ENCODE data around the gene WNT11. TPM values are rescaled to one million over a fixed set of nuclear protein-coding genes. Genes with fewer than 3 reads are reported as not detected.

Gene WNT11
- total RNA-seq, 1 experiment from 2014 or later: not detected

DNA sequence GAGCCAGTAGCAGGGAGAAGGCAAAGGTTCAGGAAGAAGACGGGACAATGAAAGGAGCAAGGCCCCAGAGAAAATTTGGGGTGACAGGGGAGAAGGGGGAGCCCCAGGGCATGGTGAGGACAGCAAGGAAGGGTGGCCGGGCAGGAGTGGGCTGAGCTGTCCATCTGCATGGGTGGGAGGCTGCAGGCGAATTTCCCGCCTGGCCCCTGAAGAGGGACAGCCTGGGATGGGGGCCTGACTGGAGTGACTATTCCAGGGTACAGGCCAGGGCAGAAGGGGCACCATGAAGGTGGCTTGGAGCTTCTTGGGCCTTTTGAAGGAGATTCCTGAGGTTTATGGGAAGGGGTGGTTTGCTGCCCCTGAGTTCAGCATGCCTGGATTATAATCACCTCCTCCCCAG, 56.2 kb downstream of the WNT11 start:
- CTCF ChIA-PET: interaction anchor here (1.5 kb wide), 1 partner anchor 253 kb away, joined by 3 read pairs; no protein-coding TSS in a partner anchor
- peaks cover 5% of the 10 kb centered on the region for H3K36me3 Mint-ChIP-seq (ENCODE audit: insufficient read depth, unreplicated experiment)
- no peak for DNase-seq
- no TSS peak for BruUV-seq (replicated peaks)
- H3K4me1 Mint-ChIP-seq (ENCODE audit: low read depth, unreplicated experiment): peaks cover 35% of the 10 kb centered on the region
- peaks cover 12% of the 10 kb centered on the region for H3K27me3 Mint-ChIP-seq (ENCODE audit: unreplicated experiment)
- H3K9me3 Mint-ChIP-seq (ENCODE audit: low read depth, unreplicated experiment): no peaks in the 10 kb centered on the region
- no peak overlapping the region for H3K4me3 Mint-ChIP-seq (ENCODE audit: low read depth, unreplicated experiment)
- TF ChIP-seq, protein P1, sequence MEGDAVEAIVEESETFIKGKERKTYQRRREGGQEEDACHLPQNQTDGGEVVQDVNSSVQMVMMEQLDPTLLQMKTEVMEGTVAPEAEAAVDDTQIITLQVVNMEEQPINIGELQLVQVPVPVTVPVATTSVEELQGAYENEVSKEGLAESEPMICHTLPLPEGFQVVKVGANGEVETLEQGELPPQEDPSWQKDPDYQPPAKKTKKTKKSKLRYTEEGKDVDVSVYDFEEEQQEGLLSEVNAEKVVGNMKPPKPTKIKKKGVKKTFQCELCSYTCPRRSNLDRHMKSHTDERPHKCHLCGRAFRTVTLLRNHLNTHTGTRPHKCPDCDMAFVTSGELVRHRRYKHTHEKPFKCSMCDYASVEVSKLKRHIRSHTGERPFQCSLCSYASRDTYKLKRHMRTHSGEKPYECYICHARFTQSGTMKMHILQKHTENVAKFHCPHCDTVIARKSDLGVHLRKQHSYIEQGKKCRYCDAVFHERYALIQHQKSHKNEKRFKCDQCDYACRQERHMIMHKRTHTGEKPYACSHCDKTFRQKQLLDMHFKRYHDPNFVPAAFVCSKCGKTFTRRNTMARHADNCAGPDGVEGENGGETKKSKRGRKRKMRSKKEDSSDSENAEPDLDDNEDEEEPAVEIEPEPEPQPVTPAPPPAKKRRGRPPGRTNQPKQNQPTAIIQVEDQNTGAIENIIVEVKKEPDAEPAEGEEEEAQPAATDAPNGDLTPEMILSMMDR (IDR thresholded peaks at IDR 0.05; ENCODE audit: unreplicated experiment): no peak
- intact Hi-C loops (cut with micrococcal nuclease; ENCODE audit: unreplicated experiment): no loop called here
- H3K27ac Mint-ChIP-seq (ENCODE audit: unreplicated experiment): no peak overlapping the region

DNA sequence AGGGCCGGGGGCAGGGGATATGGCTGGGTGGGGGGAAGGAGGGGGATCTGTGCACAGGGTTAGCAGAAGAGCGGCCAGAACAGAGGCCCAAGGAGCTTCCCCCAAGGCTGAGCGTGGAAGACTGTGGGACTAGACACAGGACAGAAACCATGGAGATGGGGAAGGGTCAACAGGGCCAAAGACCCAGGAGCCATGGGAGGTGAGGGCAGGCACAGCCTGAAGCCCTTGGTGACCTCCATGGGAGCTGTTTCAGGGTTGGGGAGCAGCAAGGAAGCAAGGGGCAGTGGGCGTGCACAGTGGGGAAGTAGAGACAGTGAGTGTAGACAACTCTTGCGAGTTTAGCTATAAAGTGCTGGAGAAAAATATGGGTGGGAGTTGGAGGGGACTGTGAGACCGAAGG, 56.6 kb downstream of the WNT11 start:
- CTCF ChIA-PET: interaction anchor here (1.5 kb wide), 1 partner anchor 253 kb away, joined by 3 read pairs; no protein-coding TSS in a partner anchor
- TF ChIP-seq, protein P1 (IDR thresholded peaks at IDR 0.05; ENCODE audit: unreplicated experiment): no peak
- no peak for DNase-seq
- H3K4me1 Mint-ChIP-seq (ENCODE audit: low read depth, unreplicated experiment): peaks cover 35% of the 10 kb centered on the region
- BruUV-seq (replicated peaks): no TSS peak
- peaks cover 5% of the 10 kb centered on the region for H3K36me3 Mint-ChIP-seq (ENCODE audit: insufficient read depth, unreplicated experiment)
- H3K27ac Mint-ChIP-seq (ENCODE audit: unreplicated experiment): no peak overlapping the region
- H3K4me3 Mint-ChIP-seq (ENCODE audit: low read depth, unreplicated experiment): no peak overlapping the region
- H3K27me3 Mint-ChIP-seq (ENCODE audit: unreplicated experiment): peaks cover 12% of the 10 kb centered on the region
- no peaks in the 10 kb centered on the region for H3K9me3 Mint-ChIP-seq (ENCODE audit: low read depth, unreplicated experiment)
- intact Hi-C loops (cut with micrococcal nuclease; ENCODE audit: unreplicated experiment): no loop called here

DNA sequence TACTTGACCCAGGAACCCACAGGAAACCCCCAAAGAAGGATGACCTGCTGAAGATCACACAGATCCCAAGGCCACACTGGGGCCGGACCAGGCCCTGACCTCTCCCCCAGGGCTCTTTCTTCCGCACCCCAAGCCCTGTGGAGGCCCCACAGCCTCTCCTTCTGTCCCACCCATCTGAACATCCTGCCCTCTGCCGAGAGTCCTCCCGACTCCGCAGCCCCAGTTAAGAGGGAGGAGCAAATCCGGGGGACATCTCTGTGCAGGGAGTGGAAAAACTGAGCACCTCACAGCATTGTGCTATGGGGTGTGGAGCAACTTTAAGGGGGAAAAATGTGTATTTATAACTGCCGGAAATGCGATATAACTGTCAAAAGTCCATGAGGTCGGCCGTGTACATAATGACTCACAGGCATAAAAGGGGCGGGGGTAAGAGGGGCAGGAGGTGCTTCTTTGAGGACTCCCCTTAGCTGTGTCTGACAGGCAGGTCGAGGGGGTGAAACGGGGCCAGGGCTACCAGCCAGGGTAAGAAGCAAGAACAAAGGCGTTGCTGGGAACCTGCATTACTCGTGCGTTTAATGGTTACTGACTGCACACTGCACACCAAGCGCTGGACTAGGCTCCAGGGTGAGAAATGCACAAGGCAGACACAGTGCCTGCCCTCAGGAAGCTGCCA, 57.2 kb downstream of the WNT11 start:
- no peak overlapping the region for H3K4me3 Mint-ChIP-seq (ENCODE audit: low read depth, unreplicated experiment)
- CTCF ChIA-PET: interaction anchor here (1.5 kb wide), 1 partner anchor 252 kb away, joined by 3 read pairs; no protein-coding TSS in a partner anchor
- no peaks in the 10 kb centered on the region for H3K9me3 Mint-ChIP-seq (ENCODE audit: low read depth, unreplicated experiment)
- BruUV-seq (replicated peaks): no TSS peak
- intact Hi-C loops (cut with micrococcal nuclease; ENCODE audit: unreplicated experiment): no loop called here
- peak; percentile 34 for DNase-seq
- H3K27ac Mint-ChIP-seq (ENCODE audit: unreplicated experiment): no peak overlapping the region
- TF ChIP-seq, protein P1 (IDR thresholded peaks at IDR 0.05; ENCODE audit: unreplicated experiment): no peak
- peaks cover 5% of the 10 kb centered on the region for H3K36me3 Mint-ChIP-seq (ENCODE audit: insufficient read depth, unreplicated experiment)
- H3K27me3 Mint-ChIP-seq (ENCODE audit: unreplicated experiment): peaks cover 10% of the 10 kb centered on the region
- peaks cover 35% of the 10 kb centered on the region for H3K4me1 Mint-ChIP-seq (ENCODE audit: low read depth, unreplicated experiment)

DNA sequence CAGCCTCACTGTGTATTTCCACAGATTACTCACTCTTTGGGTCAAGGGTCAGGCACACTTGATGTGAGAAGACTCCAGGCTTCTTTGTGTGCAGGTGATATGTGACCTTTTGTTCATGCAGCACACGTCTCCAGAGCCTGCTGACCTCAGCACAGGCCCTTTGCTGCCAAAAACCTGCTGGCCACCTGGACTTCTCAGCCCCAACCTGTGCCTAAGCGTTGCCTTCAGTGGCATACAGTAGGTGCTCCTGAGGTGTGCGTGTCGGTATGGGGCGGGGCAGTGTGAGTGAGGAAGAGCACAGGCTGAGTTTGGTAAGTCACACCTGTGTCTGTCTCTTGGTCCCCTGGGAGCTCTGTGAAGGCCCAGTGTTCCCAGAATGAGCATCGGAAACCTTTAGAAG, 58.1 kb downstream of the WNT11 start:
- Mint-ChIP-seq H3K4me1 (ENCODE audit: low read depth, unreplicated experiment) (peaks cover 29% of the 10 kb centered on the region), H3K9me3 (ENCODE audit: low read depth, unreplicated experiment) (no peaks in the 10 kb centered on the region), H3K36me3 (ENCODE audit: insufficient read depth, unreplicated experiment) (peaks cover 5% of the 10 kb centered on the region), H3K27ac (ENCODE audit: unreplicated experiment) (no peak overlapping the region), H3K27me3 (ENCODE audit: unreplicated experiment) (peaks cover 2% of the 10 kb centered on the region), H3K4me3 (ENCODE audit: low read depth, unreplicated experiment) (no peak overlapping the region)
- BruUV-seq (replicated peaks): no TSS peak
- CTCF ChIA-PET: no interaction called here
- DNase-seq: no peak
- intact Hi-C loops (cut with micrococcal nuclease; ENCODE audit: unreplicated experiment): no loop called here
- TF ChIP-seq, protein P1 (IDR thresholded peaks at IDR 0.05; ENCODE audit: unreplicated experiment): no peak

Measured in Calu3 (cell line).